SU-DHL-6 (cell line): Measurements from ENCODE around the gene PCDHGB4.

ENCODE experiments used
- H2AFZ ChIP-seq: fragments of 200-600 bp; sonication (generic); 2 replicates; pipeline ENCODE4 v1.6.1; 2014; ENCODE audit warnings: low read depth, mild to moderate bottlenecking, moderate library complexity, mixed read lengths, antibody characterized with exemption, low read length; ENCODE audit not compliant: severe bottlenecking
- H3F3A ChIP-seq: fragments of 200-600 bp; shearing (Covaris generic); 2 replicates; pipeline ENCODE4 v1.6.0; 2016; ENCODE audit warnings: antibody characterized with exemption, mild to moderate bottlenecking; ENCODE audit not compliant: insufficient read depth
- H3K27ac ChIP-seq: fragments of 200-600 bp; sonication (generic); 2 replicates; pipeline ENCODE4 v1.5.1; 2016; ENCODE audit warnings: low read depth, mild to moderate bottlenecking, low read length, moderate library complexity, mixed read lengths
- H3K27me3 ChIP-seq: fragments of 200-600 bp; sonication (generic), shearing (Covaris generic); 2 replicates; pipeline ENCODE4 v1.6.0; 2014; ENCODE audit warnings: mild to moderate bottlenecking, low read length
- H3K36me3 ChIP-seq: fragments of 200-600 bp; sonication (generic); 2 replicates; pipeline ENCODE4 v1.6.1; 2014; ENCODE audit warnings: mild to moderate bottlenecking, low read length, mixed read lengths
- H3K4me2 ChIP-seq: fragments of 300-600, 200-600 bp; shearing (Covaris generic), sonication (generic); 2 replicates; pipeline ENCODE4 v1.6.0; 2014; ENCODE audit warnings: low read length, low read depth, mild to moderate bottlenecking; ENCODE audit not compliant: poor library complexity, severe bottlenecking
- H3K4me3 ChIP-seq: fragments of 200-600 bp; sonication (generic); 2 replicates; pipeline ENCODE4 v1.5.1; 2014; ENCODE audit warnings: antibody characterized with exemption, low read length, mild to moderate bottlenecking, mixed read lengths; ENCODE audit not compliant: insufficient read depth, poor library complexity, severe bottlenecking
- H3K79me2 ChIP-seq: fragments of 200-600 bp; sonication (generic); 2 replicates; pipeline ENCODE4 v1.6.1; 2014; ENCODE audit warnings: mild to moderate bottlenecking, low read length, moderate library complexity; ENCODE audit not compliant: insufficient read depth
- H3K9ac ChIP-seq: fragments of 200-600 bp; sonication (generic); 2 replicates; pipeline ENCODE4 v1.7.0; 2014; ENCODE audit warnings: mild to moderate bottlenecking, low read length
- H3K9me2 ChIP-seq: fragments of 200-600 bp; sonication (generic); replicated peaks from 2 replicates; pipeline ENCODE4 v1.6.1; 2014; ENCODE audit warnings: low read length; ENCODE audit not compliant: insufficient read depth
- H3K9me3 ChIP-seq: fragments of 200-600 bp; sonication (generic); 2 replicates; pipeline ENCODE4 v1.6.1; 2014; ENCODE audit warnings: low read length, mixed read lengths; ENCODE audit not compliant: insufficient read depth
- H4K20me1 ChIP-seq: fragments of 200-600 bp; sonication (generic); 2 replicates; pipeline ENCODE4 v1.6.1; 2014; ENCODE audit warnings: low read depth, mild to moderate bottlenecking, antibody characterized with exemption, low read length, moderate library complexity, mixed read lengths
- CTCF ChIP-seq: fragments of 200-600 bp; sonication (generic); IDR thresholded peaks from one replicate; pipeline ENCODE4 v1.5.1; 2017; ENCODE audit warnings: antibody characterized with exemption, mild to moderate bottlenecking, low read length, moderate library complexity; ENCODE audit not compliant: insufficient read depth, poor library complexity, severe bottlenecking
- EZH2phosphoT487 ChIP-seq: fragments of 200-600 bp; sonication (generic), shearing (Covaris generic); conservative IDR thresholded peaks from 2 replicates; pipeline ENCODE4 v1.6.1; 2018; ENCODE audit warnings: mild to moderate bottlenecking, antibody characterized with exemption, low read length, moderate library complexity, mixed read lengths

PCDHGB4 gene

GRCh38 chr5:141398608-141399007 lies 11.1 kb downstream of the PCDHGB4 start:
- Histone ChIP-seq H3K4me2 (no peak overlapping the region), H3K4me3 (no peak overlapping the region), H3K27ac (no peak overlapping the region), H3K79me2 (no peaks in the 10 kb centered on the region), H3K36me3 (peaks cover 10% of the 10 kb centered on the region; the same call in 1 of the 2 replicates), H3K9me2 (no peaks in the 10 kb centered on the region), H3K9ac (no peak overlapping the region), H3K27me3 (no peaks in the 10 kb centered on the region), H2AFZ (no peak overlapping the region), H3F3A (no peaks in the 10 kb centered on the region; the same call in 1 of the 2 replicates), H4K20me1 (no peaks in the 10 kb centered on the region), H3K9me3 (peaks cover 23% of the 10 kb centered on the region; the same call in 1 of the 2 replicates)
- TF ChIP-seq EZH2phosphoT487 (no peak), CTCF (no peak)

GRCh38 chr5:141399555-141400258 lies 12.2 kb downstream of the PCDHGB4 start:
- Histone ChIP-seq H3K9me3 (peaks cover 23% of the 10 kb centered on the region; the same call in 1 of the 2 replicates), H3K4me3 (no peak overlapping the region)

GRCh38 chr5:141402553-141403243 lies 15.2 kb downstream of the PCDHGB4 start, which contains the start of gene PCDHGA9:
TSS of gene PCDHGA9 (plus strand) at chr5:141402778. CDS start at chr5:141402953, 175 bp downstream.
- Histone ChIP-seq H3K79me2 (no peaks in the 10 kb centered on the region; the same call in 1 of the 2 replicates), H3F3A (no peaks in the 10 kb centered on the region), H4K20me1 (no peaks in the 10 kb centered on the region), H3K27ac (no peak within 1 kb of the TSS), H3K9me2 (no peaks in the 10 kb centered on the region), H3K9ac (no peak within 1 kb of the TSS), H3K27me3 (no peaks in the 10 kb centered on the region), H3K4me3 (no peak within 1 kb of the TSS), H2AFZ (no peak within 1 kb of the TSS), H3K36me3 (peaks cover 22% of the 10 kb centered on the region), H3K4me2 (no peak within 1 kb of the TSS), H3K9me3 (peaks cover 32% of the 10 kb centered on the region; the same call in 1 of the 2 replicates)
- TF ChIP-seq CTCF (no peak), EZH2phosphoT487 (no peak)

More at GRCh38 chr5:141399555-141400258, 12.2 kb downstream of the PCDHGB4 start:
- Histone ChIP-seq H3K4me2 (no peak overlapping the region), H3K36me3 (peaks cover 10% of the 10 kb centered on the region; the same call in 1 of the 2 replicates), H3K9ac (no peak overlapping the region), H4K20me1 (no peaks in the 10 kb centered on the region), H3K79me2 (no peaks in the 10 kb centered on the region; the same call in 1 of the 2 replicates), H3K27me3 (no peaks in the 10 kb centered on the region), H2AFZ (no peak overlapping the region), H3K27ac (no peak overlapping the region), H3F3A (no peaks in the 10 kb centered on the region; the same call in 1 of the 2 replicates), H3K9me2 (no peaks in the 10 kb centered on the region)
- TF ChIP-seq CTCF (no peak), EZH2phosphoT487 (no peak)
